GM18858 (cell line): Measurements from ENCODE around the gene PNPLA6.

Experiments used
- ATAC-seq: cut with Tn5 transposase; IDR thresholded peaks from one replicate; pipeline ENCODE4 v1.9.1; 2021; ENCODE audit not compliant: unreplicated experiment

PNPLA6 gene

DNA sequence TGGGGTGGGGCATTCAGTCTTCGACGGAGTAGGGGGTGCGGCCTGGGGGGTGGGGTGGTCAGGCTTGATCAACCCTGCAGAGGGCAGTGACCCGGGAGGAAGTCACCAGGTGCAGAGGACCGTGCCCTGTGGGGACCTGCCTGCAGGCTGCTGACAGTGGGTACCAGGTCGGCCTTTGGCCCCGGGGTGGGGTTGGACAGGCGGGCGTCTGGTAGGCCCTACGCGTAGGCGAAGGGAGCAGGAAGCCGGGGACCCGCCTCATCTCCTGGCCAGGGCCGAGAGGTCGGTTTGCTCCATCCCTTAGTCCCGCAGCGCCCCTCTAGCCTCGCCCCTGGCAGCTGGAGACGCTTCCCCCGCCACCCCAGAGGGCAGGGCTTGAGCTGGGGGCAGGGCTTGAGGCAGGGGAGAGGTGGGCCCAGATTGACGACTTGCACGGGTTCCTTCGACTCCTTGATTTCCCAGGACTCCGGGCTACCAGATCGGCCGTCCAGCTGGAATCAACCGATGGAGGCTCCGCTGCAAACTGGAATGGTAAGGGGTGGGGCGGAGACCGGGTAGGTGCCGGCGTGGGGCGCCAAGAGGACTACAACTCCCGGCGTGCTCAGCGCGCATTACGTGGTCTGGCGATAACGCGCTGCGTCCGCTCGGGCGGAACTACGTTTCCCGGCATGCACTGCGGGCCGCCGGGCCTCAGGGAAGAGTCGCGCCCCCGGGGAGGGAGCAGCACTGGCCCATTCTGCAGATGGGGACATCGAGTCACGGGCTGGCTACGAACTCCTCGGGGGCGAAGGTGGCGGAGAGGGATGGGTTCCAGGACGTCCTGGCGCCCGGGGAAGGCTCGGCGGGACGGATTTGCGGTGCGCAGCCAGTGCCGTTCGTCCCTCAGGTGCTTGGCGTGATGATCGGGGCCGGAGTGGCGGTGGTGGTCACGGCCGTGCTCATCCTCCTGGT lies at the start of gene PNPLA6:
PNPLA6 (plus strand) TSS at position 671 of the 951 bp plus-strand sequence; CDS start at position 743, 72 bp downstream.
- no peak for ATAC-seq

DNA sequence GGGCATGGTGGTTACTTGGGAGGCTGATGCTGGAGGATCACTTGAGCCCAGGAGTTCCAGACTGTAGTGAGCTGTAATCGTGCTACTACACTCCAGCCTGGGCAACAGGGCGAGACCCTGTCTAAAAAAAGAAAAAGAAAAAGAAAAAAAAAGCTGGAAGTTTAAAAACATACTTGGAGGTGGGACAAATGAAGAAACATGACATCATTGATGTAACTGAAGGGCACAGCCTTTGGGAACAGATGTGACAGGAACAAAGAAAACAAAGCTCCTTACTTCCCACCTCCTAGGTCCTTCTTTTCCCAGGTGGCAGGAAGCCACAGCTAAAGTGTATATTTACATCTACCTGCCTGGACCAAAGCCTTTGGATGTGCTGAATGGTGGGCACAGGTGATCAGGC lies 48.6 kb upstream of the PNPLA6 start:
- no peak for ATAC-seq

DNA sequence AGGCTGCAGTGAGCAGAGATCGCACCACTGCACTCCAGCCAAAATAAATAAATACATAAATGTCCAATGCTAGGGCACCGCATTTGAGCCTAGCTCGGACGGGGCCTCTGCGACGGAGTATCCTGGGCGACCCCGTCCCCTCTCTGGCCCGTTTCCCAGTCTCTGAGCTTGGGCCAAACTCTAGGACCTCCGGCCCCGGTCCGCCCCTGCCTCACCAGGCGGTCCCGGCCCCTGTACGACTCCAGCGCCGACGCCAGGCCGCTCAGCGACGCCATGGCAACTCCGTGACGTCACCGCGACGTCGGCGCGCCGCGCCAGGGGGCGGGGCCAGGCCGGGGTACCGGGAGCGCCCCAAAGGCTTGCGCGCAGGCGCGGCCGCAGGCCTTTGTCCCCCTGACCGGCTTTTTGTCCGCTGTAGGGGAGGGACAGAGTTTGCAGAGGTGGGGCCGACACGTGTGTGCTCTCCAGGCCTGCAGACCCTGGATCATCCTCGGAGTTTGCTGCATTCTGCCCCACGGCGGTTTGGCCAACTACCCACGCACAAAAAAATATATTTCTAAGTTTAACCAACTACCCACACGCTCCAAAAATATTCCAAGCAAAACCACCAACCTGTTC lies 46.7 kb upstream of the PNPLA6 start, which contains the start of gene PEX11G:
PEX11G (minus strand) TSS at position 300 of the 618 bp plus-strand sequence; CDS start at position 275, 25 bp downstream.
- ATAC-seq: no peak

DNA sequence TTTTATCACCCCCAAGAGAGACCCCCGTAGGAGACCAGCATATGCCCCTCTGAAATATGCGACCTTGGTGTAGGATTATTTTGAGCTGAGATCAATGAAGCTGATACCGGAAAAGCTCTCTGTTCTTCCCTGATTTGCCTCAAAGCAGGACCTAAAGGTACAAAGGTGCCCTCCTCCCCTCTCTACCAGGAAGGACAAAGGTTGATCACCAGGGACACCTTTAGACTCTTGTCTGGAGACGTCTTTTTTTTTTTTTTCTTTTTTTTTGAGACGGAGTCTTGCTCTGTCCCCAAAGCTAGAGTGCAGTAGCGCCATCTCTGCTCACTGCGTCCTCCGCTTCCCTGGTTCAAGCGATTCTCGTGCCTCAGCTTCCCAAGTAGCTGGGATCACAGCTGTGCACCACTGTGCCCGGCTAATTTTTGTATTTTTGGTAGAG lies 45.9 kb upstream of the PNPLA6 start:
- no peak for ATAC-seq

DNA sequence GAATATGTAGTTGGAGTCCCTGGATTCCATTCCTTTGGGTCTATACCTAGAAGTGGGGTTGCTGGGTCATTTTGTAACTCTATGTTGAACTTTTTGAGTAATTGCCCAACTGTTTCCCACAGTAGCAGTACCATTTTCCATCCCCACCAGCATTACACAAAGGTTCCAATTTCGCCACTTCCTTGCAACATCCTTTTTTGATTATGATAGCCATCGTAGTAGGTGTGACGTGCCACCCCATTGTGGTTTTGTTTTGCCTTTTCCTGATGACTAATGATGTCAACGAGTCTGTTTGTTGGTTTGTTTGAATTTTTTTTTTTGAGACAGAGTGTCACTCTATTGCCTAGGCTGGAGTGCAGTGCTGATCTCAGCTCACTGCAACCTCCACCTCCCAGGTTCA lies 43.4 kb upstream of the PNPLA6 start:
- no peak for ATAC-seq

DNA sequence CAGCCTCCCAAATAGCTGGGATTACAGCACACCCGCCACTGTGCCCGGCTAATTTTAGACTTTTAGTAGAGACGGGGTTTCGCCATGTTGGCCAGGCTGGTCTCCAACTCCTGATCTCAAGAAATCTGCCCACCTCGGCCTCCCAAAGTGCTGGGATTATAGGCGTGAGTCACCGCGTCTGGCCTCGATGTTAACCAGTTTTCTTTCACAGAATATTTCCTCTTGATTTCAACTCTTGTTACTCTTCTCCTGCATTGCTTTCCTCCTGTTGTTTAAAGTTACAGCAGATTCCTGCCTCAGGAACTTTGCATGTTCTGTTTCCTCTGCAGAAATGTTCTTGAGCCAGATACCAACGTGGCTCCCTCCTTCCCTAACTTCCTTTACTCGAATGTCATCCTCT lies 43.0 kb upstream of the PNPLA6 start:
- no peak for ATAC-seq

DNA sequence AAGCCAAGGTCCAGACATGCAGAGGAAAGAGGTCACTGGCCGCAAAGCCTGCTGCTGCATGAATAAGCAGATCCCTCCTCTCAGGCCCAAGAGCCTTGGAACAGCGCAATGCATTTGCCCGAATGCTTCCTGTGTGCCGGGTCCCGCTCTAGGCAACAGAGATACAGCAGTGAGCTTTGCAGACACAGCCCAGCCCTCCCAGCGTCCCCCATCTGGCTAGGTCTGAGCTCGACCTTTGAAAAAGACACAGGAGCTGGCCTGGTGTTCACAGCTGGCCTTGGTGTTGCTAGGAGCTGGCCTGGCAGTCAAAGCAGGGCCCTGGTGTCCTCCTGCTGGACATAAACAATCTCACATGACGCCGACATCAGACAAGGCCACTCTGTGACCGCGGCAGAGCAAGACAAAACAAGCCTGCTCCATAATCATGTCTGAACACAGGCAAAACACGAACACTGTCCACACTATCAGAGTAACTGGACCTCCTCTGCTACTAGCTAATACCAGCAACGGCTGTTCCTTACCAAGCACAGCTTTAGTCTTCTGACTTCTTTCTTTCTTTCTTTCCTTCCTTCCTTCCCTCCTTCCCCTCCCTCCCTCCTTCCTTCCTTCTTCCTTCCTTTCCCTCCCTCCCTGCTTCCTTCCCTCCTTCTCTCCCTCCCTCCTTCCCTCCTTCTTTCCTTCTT lies 41.0 kb upstream of the PNPLA6 start:
- no peak for ATAC-seq

DNA sequence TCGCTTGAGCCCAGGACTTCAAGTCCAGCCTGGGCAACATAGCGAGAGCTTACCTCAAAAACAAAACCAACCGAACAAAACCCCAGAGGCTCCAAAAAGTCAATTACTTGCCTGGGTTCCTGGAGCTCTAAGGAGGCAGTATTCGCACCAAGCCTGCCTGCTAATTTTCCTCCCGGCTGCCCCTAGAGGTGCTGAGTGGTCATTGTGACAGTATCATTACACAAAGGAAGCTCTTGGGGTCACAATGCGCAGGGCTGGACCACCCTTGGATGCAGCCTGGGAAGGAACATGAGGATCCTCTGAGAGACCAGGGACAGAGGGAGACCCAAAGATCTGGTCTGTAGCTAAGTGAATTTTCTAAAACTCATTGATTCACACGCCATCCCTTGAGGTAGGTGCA lies 38.2 kb upstream of the PNPLA6 start:
- no peak for ATAC-seq

DNA sequence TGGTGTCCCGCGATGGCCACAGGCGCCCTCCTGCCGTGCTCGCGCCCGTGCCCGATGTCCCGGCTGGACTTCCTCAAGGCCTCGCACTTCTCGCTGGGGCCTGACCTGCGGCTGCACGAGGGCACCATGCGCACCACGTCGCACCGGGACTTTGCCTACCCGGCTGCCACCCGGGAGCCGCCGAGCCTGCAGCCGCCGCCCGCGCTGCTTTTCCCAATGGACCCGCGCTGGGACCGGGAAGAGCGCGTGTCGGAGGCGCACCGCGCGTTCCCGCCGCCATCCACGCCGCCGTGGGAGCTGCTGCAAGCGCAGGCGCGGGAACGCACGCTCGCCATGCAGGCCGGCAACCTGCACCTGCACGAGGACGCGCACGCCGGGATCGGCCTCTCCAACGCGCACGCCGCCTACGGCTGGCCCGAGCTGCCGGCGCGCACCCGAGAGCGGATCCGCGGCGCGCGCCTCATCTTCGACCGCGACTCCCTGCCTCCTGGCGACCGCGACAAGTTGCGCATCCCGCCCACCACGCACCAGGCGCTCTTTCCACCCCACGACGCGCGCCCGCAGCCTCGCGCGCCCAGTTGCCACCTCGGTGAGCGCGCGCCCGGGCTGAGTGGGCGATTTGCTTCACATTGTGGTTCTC lies 34.6 kb upstream of the PNPLA6 start:
- ATAC-seq: no peak

DNA sequence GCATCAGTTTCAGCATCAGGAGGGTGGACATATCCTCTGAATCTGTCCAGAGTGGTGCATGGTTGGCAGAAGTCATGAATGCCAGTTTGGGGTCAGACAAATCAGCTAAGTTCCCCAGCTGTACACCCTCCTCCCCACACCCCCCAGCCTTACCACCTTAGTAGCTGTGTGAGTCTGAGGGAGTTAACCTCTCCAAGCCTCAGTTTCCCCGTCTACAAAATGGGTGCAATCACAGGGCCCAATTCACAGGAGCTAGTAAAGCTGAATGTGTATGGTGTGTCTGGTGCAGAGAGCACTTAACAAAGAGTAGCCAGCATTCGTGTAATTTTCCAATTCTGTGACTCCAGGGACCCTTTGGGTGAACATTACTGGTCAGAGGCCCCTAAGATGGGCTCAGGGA lies 33.0 kb upstream of the PNPLA6 start:
- no peak for ATAC-seq

DNA sequence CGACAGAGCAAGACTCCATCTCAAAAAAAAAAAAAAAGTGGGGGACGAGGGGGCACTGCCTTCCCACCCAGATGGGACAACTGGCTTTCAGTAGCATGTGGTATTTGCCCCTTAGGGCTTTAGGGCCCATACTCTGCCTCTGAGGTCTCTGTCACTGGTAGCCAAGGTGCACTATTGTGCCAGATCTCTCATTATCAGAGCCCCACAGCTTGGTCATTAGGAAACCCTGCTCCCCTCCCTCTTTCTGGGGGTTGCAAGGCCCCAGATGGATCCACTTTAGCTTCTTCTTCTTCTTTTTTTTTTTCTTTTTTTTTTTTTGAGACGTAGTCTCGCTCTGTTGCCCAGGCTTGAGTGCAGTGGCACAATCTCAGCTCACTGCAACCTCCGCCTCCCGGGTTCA lies 30.8 kb upstream of the PNPLA6 start:
- no peak for ATAC-seq

DNA sequence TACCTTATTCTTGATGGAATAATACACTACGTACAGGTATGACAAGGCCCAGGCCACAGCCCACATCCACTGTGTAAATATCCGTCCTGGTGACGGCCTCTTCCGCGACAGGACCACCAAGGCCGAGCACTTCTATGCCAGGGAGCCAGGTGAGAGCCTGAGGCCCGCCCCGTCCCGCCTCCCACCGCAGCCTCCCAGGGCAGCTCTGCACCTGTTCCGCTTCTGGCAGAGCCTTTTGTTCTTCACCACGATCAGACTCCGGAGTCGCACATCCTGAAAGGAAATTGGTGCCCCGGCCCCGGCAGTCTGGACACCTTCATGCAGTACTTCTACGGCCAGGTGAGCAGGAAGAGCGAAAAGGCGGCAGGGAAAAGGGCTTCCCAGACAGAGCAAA lies 30.2 kb upstream of the PNPLA6 start:
- no peak for ATAC-seq

DNA sequence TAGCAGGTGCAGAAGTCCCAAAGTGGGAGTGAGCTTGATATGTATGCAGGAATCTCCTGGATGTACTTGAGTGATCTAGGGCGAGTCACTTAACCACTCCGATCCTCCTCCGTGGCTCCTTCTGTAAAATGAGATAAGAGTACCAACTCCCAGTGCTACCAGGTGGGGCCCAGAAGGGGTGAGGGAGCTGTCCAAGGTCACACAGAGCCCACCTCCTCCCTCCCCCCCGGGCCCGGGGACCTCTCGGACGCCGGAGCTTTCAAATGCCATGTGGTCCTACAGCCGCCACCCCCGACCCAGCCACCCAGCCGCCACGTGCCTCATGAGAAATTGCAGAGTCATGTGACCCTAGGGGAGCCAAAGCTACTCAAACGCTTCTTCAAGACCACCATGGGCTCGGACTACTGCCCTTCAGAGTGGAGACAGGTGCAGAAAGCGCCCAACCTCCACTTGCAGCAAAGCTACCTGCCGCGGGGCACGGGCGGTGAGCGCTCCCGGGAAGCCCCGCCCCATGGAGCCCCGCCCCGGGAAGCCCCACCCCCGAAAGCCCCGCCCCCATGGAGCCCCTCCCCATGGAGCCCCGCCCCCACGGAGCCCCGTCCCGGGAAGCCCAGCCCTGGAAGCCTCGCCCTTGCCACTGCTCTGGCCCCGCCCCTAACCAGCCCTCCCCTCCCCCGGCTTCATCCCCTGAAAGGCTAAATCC lies 29.7 kb upstream of the PNPLA6 start:
- no peak for ATAC-seq

DNA sequence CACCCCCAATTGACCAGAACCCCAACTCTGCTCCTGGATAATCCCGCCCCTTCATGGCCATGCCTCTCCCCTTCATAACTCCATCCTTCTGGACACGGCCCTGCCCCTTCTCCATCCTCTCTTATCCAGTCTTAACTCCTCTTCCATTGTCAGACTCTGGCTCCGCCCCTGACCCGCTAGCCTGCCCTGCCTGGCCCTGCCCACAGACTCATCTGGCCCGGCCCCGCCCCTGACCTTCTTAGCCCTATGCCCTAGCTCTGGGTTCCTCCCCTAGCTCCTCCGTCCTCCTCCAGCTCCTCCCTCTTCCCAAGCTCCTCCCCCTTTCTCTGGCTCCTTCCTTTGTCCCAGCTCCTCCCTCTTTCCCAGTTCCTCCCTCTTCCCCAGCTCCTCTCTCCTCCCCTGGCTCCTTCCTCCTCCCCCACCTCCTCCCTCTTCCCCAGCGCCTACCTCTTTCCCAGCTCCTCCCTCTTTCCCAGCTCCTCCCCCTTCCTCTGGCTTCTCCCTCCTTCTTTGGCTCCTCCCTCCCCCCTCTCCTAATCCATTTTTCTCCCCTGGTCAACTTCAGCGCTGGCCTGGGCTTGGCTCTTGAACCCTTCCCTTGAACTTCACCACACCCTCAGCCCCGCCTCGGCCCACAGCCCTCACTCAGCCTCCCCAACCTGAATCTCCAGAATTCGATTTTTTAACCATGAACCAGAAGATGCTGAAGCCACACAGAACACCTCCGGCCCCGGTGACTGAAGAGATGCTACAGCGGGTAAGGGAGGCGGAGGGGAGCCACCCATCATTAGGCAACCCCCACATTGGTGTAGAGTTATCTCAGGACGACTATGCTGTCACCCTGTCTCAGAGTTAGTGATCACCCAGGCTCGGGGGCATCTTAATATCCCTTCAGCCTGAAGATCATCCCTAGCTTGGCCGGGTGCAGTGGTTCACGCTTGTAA lies 28.9 kb upstream of the PNPLA6 start:
- no peak for ATAC-seq

DNA sequence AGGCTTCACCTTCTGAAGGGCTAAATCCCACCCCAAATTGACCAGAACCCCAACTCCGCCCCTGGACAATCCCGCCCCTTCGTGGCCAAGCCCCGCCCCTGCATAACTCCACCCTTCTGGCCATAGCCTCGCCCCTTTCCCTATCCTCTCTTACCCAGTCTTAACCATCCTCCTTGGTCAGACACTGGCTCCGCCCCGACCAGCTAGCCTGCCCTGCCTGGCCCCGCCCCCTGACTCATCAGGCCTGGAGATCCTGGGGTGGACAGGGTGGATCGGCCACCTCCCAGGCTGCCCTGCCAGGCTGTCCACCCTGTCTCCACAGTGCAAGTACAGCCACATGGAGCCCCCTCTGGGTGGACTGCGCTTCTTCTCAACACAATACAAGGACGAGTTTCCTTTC lies 27.6 kb upstream of the PNPLA6 start:
- no peak for ATAC-seq

DNA sequence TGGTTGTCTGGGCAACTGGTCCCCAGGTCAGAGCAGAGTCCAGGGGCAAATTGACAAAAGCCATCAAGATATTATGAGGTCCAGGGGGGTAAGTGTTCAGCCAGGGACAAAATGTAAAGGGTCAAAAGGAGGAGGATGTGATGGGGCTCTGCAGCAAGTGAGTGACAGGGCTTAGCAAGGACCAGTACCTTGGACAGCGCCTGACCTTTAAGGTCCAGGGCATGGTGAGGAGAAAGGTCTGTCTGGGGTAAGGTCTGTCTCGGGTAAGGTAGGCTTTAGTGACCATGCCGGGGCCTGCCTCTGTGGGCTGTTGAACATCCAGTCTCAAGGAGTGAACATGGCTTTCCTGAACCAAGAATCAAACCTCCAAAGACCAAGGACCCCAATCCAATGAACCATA lies 25.9 kb upstream of the PNPLA6 start:
- ATAC-seq: no peak

DNA sequence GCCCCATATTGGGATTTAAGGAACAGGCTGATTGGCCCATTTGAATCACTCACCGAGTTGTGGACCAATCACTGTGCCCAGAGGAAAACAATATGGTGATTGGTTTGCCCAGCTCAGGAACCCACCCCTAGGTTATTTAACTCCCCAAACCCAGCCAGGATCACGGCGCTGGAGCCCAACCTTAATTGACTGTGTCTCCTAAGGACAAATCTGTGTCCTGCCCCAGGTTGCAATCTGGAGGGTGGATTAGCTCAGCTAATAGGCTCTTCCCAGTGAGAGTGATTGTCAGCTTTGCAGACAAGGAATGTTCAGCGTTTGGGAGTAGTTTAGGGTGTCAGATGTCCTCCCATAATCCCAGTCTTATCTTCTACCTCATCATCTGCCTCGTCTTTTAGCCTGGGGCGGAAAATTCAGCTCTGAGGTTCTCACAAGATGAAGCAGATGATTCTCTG lies 23.1 kb upstream of the PNPLA6 start:
- no peak for ATAC-seq

DNA sequence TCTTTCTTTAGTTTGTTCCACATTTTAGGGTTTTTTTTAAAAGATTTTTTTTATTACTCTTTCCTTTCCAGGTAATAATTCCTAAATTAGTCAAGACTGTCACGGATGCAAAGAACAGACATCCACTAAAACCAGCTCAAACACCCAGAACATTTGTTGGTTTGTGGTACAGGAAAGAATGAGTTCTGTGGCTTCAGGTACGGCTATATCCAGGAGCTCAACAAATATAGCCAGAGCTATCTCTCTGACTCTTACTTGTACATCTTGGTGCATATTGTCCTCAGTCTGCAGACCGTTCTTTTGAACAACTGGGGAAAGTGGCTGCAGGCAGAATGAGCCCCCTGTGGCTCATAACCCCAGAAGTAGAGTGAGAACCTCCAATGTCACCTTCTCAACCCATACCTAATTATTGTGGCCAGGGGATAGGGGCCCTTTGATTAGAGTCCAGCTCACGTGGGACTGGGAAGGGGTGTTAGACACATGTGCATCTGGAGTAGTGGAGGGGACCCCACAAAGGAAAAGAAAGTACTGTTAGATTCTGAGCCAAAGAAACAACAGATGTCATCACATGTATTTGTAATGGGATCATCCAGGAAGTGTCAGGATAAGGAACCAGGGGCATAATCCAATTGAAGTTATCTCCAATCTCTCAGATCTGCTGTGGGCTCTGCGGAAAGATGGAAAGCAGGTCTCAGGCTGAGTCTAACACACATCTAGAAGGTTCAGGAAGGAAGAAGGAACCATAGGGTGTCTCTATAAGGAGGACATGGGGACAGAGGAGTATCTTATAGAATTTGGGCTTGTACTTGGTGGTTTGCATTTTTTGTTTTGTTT lies 21.5 kb upstream of the PNPLA6 start:
- no peak for ATAC-seq
